Heart left ventricle (tissue), 16 donors: ENCODE results near the gene B3GALT5. TPM values are rescaled to one million over a fixed set of nuclear protein-coding genes. Genes with fewer than 3 reads are reported as not detected.

Source experiments
- ATAC-seq, 4 donors: fragments of 200-7000 bp; cut with Tn5 transposase; one replicate each; pipeline ENCODE4 v1.9.1; 2020 to 2022; ENCODE audit warnings: moderate library complexity in 4 of 4, mild to moderate bottlenecking in 3 of 4, moderate number of reproducible peaks in 1 of 4
- DNase-seq, 5 donors: peaks; one replicate each; pipeline ENCODE4 v3.0.0-alpha.2; 2020
- H3K27ac ChIP-seq, 12 donors: fragments of 200-600 bp; sonication (generic) in 4 of 12; one replicate each; pipeline versions ENCODE4 v1.5.0 to v1.8.0; 2016 to 2022; ENCODE audit warnings: mild to moderate bottlenecking in 2 of 12
- H3K27me3 ChIP-seq, 9 donors: fragments of 200-600 bp; sonication (generic) in 2 of 9; one replicate each; pipeline versions ENCODE4 v1.5.1 to v1.8.0; 2016 to 2022; ENCODE audit warnings: mild to moderate bottlenecking in 3 of 9
- H3K36me3 ChIP-seq, 9 donors: fragments of 200-600 bp; sonication (generic) in 2 of 9; one replicate each; pipeline versions ENCODE4 v1.5.0 to v1.8.0; 2018 to 2022; ENCODE audit warnings: mild to moderate bottlenecking in 2 of 9
- H3K4me1 ChIP-seq, 12 donors: fragments of 200-600 bp; sonication (generic) in 4 of 12; one replicate each; pipeline versions ENCODE4 v1.5.0 to v1.8.0; 2016 to 2022; ENCODE audit warnings: mild to moderate bottlenecking in 3 of 12
- H3K4me3 ChIP-seq, 12 donors: fragments of 200-600 bp; sonication (generic) in 4 of 12; one replicate each; pipeline versions ENCODE4 v1.5.0 to v1.8.0; 2017 to 2022; ENCODE audit warnings: mild to moderate bottlenecking in 9 of 12, moderate library complexity in 4 of 12
- H3K9me3 ChIP-seq, 12 donors: fragments of 200-600 bp; sonication (generic) in 4 of 12; one replicate each; pipeline versions ENCODE4 v1.5.0 to v1.8.0; 2016 to 2022; ENCODE audit warnings: mild to moderate bottlenecking in 1 of 12
- CTCF ChIP-seq, 12 donors: fragments of 200-600 bp; sonication (generic) in 4 of 12; IDR thresholded peaks; one replicate each; pipeline versions ENCODE4 v1.5.0 to v1.8.0; 2018 to 2022; ENCODE audit warnings: antibody characterized with exemption in 12 of 12, mild to moderate bottlenecking in 5 of 12
- POLR2A ChIP-seq, 2 donors: fragments of 450-650 bp; IDR thresholded peaks; one replicate each; pipeline ENCODE4 v1.6.1; 2017; ENCODE audit warnings: antibody characterized with exemption in 2 of 2, mild to moderate bottlenecking in 2 of 2, moderate library complexity in 2 of 2
- WGBS, 4 donors: extraction: QIAGEN DNeasy Blood & Tissue Kit in 2 of 4; methylation state at CpG; one replicate each; pipeline versions ENCODE4 v1.1.5 to v1.1.7; 2013 to 2018; 5-methylcytosine and 5-hydroxymethylcytosine counted together
- intact Hi-C, 10 donors: fragments of 100-400 bp; cut with DNase I; formaldehyde crosslinking; loops; one replicate each; pipeline versions ENCODE4 v1.11.1 to v1.14.2; 2022
- polyA plus RNA-seq, 2 donors: library from polyadenylated mRNA; stranded (reverse); fragments of 200-250 nt; gene quantifications; one replicate each; pipeline ENCODE4 v1.2.3, GENCODE V29; 2013
- total RNA-seq, 9 donors: library from RNA; depleted of rRNA in 2 of 9; stranded (reverse); fragments of >200 nt in 2 of 9; fragmentation: NEBNext Ultra II Directional in 3 of 9; extraction: Animal tissue kit (Norgen Biotek cat#: 25700) in 3 of 9; gene quantifications; one replicate each; pipeline versions ENCODE4 v1.1.0 to v1.2.4, GENCODE V29; 2016 to 2023
- donor health status: ischemic (EF 13 %, LVEDD 7.1; RV severe dilation, severe dysfunction).
- donor health status: healthy with polysubstance abuse.
- donor health status: DM: no; HTN: yes; CAD: no.
- donor health status: DM: no; HTN: no; CAD: no.
- donor health status: ischemic (EF 25% LVEDD 6.9; RV normal size, moderate dysfunction).
- donor health status: ischemic (EF 25% LVEDD 5.7; RV mildly dilated, moderate dysfunction).
- donor health status: healthy.
- donor health status: DM: yes; HTN: yes; CAD: no.
- donor health status: ischemic (EF 35%, LVEDD 5.7; RV mildly dilated, moderate dysfunction).
- donor health status: nonischemic (EF 11% LVEDD 7.7; RV severe dilation, severe dysfunction).
- donor health status: DM: yes; HTN: yes; CAD: no.
- donor health status: PGD.
- donor health status: ischemic (EF 29% LVEDD 5.4; RV normal size, mild dysfunction).
- donor health status: nonischemic (EF 23%, LVEDD 6.1; RV moderate dilation, normal function).

The B3GALT5 gene
- total and polyA plus RNA-seq, 11 donors = 0.01 to 0.71 (median 0.07) TPM; not detected in 2

GRCh38 chr21:39588884-39589283, 23.9 kb upstream of the B3GALT5 start:
- Histone ChIP-seq H3K9me3 (peaks cover 0 to 32% (median 3%) of the 10 kb centered on the region in 12 donors), H3K36me3 (no peaks in the 10 kb centered on the region), H3K4me3 (no peak overlapping the region), H3K27ac (no peak overlapping the region), H3K27me3 (no peaks in the 10 kb centered on the region), H3K4me1 (no peaks in the 10 kb centered on the region)
- ATAC-seq (no peak), DNase-seq (no peak)
- TF ChIP-seq CTCF (IDR thresholded peaks at IDR 0.05) (no peak), POLR2A (IDR thresholded peaks at IDR 0.05) (no peak)
- 48 to 94% (median 49%) methylated on average over 1 of the region's 1 CpG for WGBS, 4 donors
- intact Hi-C loops = no loop called here

GRCh38 chr21:39593522-39593921, 19.2 kb upstream of the B3GALT5 start:
- no peak overlapping the region for H3K4me3 ChIP-seq
- no peaks in the 10 kb centered on the region for H3K27me3 ChIP-seq
- intact Hi-C loops = no loop called here
- ATAC-seq = no peak
- H3K9me3 ChIP-seq = peaks cover 0 to 8% (median 0%) of the 10 kb centered on the region in 12 donors
- no peak overlapping the region for H3K27ac ChIP-seq
- DNase-seq = no peak
- no peaks in the 10 kb centered on the region for H3K36me3 ChIP-seq
- no peaks in the 10 kb centered on the region for H3K4me1 ChIP-seq
- TF ChIP-seq CTCF (IDR thresholded peaks at IDR 0.05) (no peak), POLR2A (IDR thresholded peaks at IDR 0.05) (no peak)

GRCh38 chr21:39595465-39595864, 17.3 kb upstream of the B3GALT5 start:
- TF ChIP-seq POLR2A (IDR thresholded peaks at IDR 0.05) (no peak), CTCF (IDR thresholded peaks at IDR 0.05) (no peak)
- H3K9me3 ChIP-seq = no peaks in the 10 kb centered on the region

GRCh38 chr21:39597595-39597994, 15.1 kb upstream of the B3GALT5 start:
- ATAC-seq (no peak), DNase-seq (no peak)
- Histone ChIP-seq H3K9me3 (no peaks in the 10 kb centered on the region), H3K36me3 (no peaks in the 10 kb centered on the region), H3K4me1 (peaks cover 0 to 5% (median 0%) of the 10 kb centered on the region in 12 donors), H3K4me3 (no peak overlapping the region), H3K27me3 (no peaks in the 10 kb centered on the region), H3K27ac (no peak overlapping the region)
- 26 to 45% (median 41%) methylated on average over 7 of the region's 7 CpGs for WGBS, 4 donors
- intact Hi-C loops = no loop called here
- no peak for TF ChIP-seq CTCF (IDR thresholded peaks at IDR 0.05)
- TF ChIP-seq POLR2A (IDR thresholded peaks at IDR 0.05) = no peak

More at GRCh38 chr21:39595465-39595864, 17.3 kb upstream of the B3GALT5 start:
- H3K4me3 ChIP-seq = no peak overlapping the region
- no peak overlapping the region for H3K27ac ChIP-seq
- no peaks in the 10 kb centered on the region for H3K27me3 ChIP-seq
- H3K36me3 ChIP-seq = no peaks in the 10 kb centered on the region
- no peaks in the 10 kb centered on the region for H3K4me1 ChIP-seq
- WGBS, 4 donors = 57 to 74% (median 65%) methylated on average over 3 of the region's 3 CpGs
- ATAC-seq (no peak), DNase-seq (no peak)
- intact Hi-C loops = no loop called here
